Activated gamma-delta T cell treated with anti-CD3 and anti-CD28 coated beads, Interleukin-2, amount 50 U/mL, for 16 hours (primary cell): ENCODE data around the gene LRRC15.

Source experiments
- DNase-seq: peaks from one replicate; pipeline ENCODE4 v3.0.0-alpha.2; 2020; ENCODE audit warnings: low read depth

Gene LRRC15

DNA sequence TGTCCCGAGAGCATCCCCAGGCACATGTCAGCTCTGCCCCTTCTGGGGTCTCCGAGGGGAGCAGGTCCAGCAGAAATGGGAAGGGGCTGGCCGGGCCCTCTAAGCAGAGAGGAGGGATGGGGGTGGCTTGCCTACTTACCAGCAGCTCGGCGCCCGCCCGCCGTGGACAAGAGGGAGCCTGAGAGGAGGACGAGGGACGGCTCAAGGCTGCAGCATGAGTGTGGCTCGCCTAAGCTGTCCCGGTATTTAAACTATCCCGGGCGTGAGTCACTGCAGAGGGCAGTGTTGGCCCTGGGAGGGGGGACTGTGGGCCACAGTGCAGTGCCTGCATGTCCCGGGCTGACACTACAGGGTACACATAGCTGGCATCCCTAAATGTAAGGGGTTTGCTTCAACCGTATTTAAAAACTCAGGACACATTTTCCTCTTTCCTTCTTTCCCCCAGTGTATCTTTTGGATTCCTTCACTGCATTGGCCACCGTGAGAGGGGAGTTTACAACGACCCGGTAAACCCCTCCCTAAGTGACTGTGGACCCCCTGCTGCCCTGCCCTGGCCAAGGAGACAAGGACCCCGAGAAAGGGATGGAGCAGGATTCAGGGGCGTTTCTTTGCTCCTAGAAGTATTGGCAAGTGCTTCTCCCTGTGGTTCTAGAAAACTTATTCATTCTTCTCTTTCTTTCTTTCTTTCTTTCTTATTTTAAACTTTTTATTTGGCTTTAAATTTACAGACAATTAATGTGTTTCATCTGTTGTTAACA, at the start of gene LRRC15:
Gene LRRC15 (minus strand): TSS at position 222 of the 758 bp plus-strand sequence. CDS start 8,700 bp downstream, outside the sequence.
- no peak for DNase-seq

DNA sequence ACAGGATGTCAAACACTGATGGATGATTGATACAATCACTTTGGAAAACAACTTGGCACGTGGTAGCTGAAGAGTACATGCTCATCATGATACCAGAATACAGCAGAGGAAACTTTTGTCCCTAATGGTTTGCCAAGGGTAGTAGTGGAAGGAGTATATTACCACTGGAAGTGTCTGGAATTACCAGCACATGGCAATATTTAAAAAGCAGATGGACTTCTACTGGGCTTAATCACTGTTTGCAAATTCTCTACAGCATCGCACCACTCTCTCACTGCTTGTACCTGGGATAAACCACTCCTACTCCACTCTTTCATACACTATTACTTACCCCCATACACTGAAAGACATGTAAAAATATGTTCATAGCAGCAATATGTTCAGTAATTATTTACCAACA, 49.1 kb upstream of the LRRC15 start:
- no peak for DNase-seq

GRCh38 chr3:194407423-194407822, 37.9 kb upstream of the LRRC15 start:
- no peak for DNase-seq

- DNase-seq: no peak
These were observed 36.2 kb upstream of the LRRC15 start for GRCh38 chr3:194405766-194406165.

- no peak for DNase-seq
These were observed 35.0 kb upstream of the LRRC15 start for GRCh38 chr3:194404365-194405140.

- no peak for DNase-seq
These were observed 32.4 kb upstream of the LRRC15 start for GRCh38 chr3:194401868-194402329.

DNA sequence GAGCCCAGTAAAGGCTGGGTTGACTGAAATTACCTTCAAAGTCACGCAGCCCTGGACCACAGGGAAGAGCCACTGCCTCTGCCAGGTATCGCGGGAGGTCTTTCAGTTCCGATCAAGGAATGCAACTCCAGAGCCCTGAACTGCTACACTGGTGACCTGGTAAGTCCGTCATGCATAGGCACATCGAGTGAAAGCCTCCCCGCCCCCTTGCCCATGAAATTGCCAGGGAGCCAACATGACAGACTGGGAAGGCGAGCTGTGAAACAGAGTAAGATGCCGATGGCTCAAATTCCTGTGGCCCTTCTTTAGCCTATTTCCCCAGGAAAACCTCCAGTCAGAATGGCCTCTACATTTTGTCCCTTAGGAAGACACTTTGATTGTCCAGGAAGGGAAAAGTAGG, 31.8 kb upstream of the LRRC15 start:
- no peak for DNase-seq

DNA sequence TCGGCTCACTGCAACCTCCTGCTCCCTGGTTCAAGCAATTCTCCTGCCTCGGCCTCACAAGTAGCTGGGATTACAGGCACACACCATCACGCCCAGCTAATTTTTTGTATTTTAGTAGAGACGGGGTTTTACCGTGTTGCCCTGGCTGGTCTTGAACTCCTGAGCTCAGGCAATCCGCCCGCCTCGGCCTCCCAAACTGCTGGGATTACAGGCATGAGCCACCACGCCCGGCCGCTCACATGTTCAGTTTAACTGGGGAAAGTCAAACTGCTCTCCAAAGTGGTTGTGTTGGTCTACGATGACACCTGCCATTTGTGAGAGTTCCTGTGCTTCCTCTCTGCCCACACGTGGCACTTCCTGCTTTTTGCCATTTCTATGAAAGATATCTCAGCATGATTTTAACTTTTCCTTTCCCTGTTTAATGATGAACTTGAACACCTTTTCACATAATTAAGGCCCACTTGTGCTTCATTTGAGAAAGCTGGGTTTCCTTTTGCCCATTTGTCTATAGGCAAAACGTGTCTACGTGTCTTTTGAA, 30.4 kb upstream of the LRRC15 start:
- no peak for DNase-seq

- no peak for DNase-seq
These were observed 29.6 kb upstream of the LRRC15 start, which contains the start of gene GP5 for GRCh38 chr3:194399166-194399565. GP5 (minus strand) TSS chr3:194399266; CDS start chr3:194398282, 984 bp downstream.

DNA sequence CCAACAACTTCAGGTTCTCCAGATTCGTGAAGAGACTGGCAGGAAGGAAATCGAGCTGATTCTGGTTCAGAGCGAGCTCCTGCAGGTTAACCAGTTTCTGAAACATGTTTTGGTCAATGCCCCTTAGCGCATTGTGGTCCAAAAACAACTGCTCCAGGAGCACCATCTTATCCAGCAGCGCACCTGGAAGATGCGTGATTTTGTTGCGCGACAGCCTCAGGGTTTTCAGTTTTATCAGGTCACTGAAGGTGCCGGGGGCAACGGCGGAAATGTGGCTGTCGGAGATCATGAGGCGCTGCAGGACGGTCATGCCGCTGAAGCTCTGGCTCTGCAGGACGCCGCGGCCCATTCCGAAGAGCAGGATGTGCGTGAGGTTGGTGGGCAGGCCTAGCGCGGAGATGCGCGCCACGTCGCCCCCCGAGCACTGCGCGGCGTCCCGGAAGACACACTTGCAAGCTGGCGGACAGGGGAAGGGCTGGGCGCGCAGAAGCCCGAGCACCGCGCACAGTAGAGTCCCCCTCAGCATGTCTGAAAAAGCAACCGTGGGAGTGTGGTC, 28.3 kb upstream of the LRRC15 start:
- no peak for DNase-seq

GRCh38 chr3:194396859-194397756, 27.6 kb upstream of the LRRC15 start:
- no peak for DNase-seq

DNA sequence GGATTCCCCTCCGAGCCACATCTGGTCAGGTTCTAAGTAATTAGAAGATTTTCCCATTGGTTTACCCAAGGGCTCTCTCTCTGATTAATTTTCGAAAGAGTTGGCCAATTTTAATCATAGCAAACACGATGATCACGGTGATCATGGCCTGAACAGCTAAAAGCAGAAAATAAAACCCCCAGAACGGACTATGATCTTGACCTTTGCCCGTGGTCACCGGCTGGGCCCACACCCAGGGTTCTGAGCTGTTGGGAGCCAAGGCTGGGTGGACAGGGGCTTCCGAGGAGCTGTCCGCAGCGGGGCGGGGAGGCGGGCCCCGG, 27.0 kb upstream of the LRRC15 start:
- DNase-seq: no peak

- DNase-seq: no peak
These were observed 26.4 kb upstream of the LRRC15 start for GRCh38 chr3:194395778-194396538.

GRCh38 chr3:194395212-194395611, 25.7 kb upstream of the LRRC15 start:
- DNase-seq: no peak

DNA sequence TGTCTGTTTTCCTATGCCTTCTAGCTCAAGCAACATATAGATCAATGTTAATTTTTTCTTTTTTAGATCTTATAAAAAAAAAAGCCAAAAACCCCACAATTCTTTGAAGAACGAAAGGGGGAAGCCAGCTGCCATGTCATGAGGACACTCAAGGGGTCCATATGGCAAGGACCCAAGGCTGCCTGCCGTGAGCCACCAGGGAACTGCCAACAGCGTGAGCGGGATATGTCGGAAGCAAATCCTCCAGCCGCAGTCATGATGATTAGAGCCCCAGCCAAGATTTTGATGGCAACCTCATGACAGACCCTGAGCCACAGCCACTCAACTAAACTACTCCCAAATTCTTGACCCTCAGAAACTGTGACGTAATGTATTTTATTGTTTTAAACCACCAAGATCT, 23.0 kb upstream of the LRRC15 start:
- no peak for DNase-seq

DNA sequence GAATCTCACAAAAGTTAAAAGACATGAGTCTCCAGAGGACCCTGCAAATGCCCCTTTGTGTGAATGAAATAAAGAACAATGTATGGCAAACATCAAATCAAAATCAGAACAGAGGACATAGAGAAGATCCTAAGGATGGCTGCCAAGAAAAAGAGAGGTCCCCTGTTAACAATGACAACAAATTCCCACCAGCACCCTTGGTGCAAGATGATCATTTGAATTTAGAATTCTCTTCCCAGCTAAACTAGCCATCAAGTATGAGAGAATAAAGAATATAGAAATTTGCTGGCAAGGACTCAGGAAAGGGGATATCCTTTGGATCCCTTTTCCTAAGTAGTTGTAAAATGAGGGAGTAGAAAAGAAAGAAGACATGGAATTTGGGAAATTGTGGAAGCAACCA, 21.3 kb upstream of the LRRC15 start:
- no peak for DNase-seq

- DNase-seq: no peak
These were observed 19.7 kb upstream of the LRRC15 start for GRCh38 chr3:194389269-194389668.

- no peak for DNase-seq
These were observed 18.4 kb upstream of the LRRC15 start for GRCh38 chr3:194387926-194388418.

GRCh38 chr3:194387276-194387675, 17.7 kb upstream of the LRRC15 start:
- DNase-seq: no peak

GRCh38 chr3:194386648-194387047, 17.1 kb upstream of the LRRC15 start:
- DNase-seq: no peak

- no peak for DNase-seq
These were observed 16.5 kb upstream of the LRRC15 start for GRCh38 chr3:194386066-194386465.
